ENCODE measurements around the gene UQCR10. TPM values are rescaled to one million over a fixed set of nuclear protein-coding genes. Genes with fewer than 3 reads are reported as not detected.

The UQCR10 gene
- total and polyA plus RNA-seq, 4 experiments from 2014 or later = 47.6 to 332 (median 162) TPM

DNA sequence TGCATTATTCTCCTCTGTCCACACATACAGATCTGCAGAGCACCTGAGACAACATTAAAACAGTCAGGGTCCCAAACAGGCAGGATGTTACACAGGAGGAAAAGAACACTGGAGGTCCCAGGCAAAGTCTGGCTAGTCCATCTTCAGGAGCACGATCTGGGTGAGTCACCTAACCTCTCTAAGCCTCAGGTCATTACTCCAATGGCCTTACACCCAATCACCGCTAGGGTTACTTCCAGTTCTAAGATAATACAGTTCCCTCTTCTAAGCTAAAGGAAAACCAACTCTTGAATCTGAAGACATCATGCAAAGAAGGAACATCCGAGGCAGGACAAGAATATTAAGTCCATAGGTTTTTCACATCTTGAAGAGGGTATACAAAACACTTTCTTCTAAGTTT lies 46.4 kb downstream of the UQCR10 start:
- no peaks in the 10 kb centered on the region for H3K4me1 Mint-ChIP-seq
- Histone ChIP-seq H3K36me3 (ENCODE audit: insufficient read depth, low read length) (peaks cover 72% of the 10 kb centered on the region), H3K4me3 (ENCODE audit: low read length in 2 of 2) (no peak overlapping the region), H3K9me3 (ENCODE audit: control insufficient read depth in 1 of 2, low read length in 2 of 2) (no peaks in the 10 kb centered on the region), H3K4me1 (ENCODE audit: insufficient read depth, low read length) (no peaks in the 10 kb centered on the region), H3K27me3 (ENCODE audit: insufficient read depth, low read length) (no peaks in the 10 kb centered on the region), H3K27ac (ENCODE audit: low read depth, low read length) (no peak overlapping the region)
- ChIA-PET POLR2A (ENCODE audit: partially characterized antibody) (no interaction called here), CTCF (ENCODE audit: partially characterized antibody) (no interaction called here)
- peaks cover 62 to 78% of the 10 kb centered on the region in 2 donors for H3K36me3 Mint-ChIP-seq
- no peaks in the 10 kb centered on the region for H3K27me3 Mint-ChIP-seq
- no peaks in the 10 kb centered on the region for H3K9me3 Mint-ChIP-seq
- DNase-seq = no peak
- H3K4me3 Mint-ChIP-seq = no peak overlapping the region
- no peak overlapping the region for H3K27ac Mint-ChIP-seq
- intact Hi-C loops (cut with micrococcal nuclease) = no loop called here

DNA sequence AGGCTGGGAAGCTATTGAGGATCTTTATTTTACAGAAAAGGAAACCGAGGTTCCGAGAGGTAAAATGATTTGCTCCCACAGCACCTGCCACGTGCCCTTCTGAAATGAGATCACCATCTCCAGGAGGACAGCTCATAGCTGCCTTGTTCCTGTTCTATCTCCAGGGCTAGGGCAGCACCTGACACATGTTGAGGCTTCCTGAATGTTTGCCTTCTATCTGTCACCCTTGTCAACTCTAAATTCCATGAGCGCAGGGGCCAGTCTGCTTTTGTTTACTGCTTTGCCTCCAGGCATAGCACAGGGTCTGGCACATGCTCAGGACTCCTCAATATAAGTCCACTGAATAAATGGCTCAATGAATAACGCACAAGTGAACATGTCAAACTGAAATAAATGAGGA lies 46.8 kb downstream of the UQCR10 start:
- Histone ChIP-seq H3K9me3 (ENCODE audit: control insufficient read depth in 1 of 2, low read length in 2 of 2) (no peaks in the 10 kb centered on the region), H3K4me1 (ENCODE audit: insufficient read depth, low read length) (no peaks in the 10 kb centered on the region), H3K27me3 (ENCODE audit: insufficient read depth, low read length) (no peaks in the 10 kb centered on the region), H3K36me3 (ENCODE audit: insufficient read depth, low read length) (peaks cover 75% of the 10 kb centered on the region), H3K27ac (ENCODE audit: low read depth, low read length) (no peak overlapping the region), H3K4me3 (ENCODE audit: low read length in 2 of 2) (no peak overlapping the region)
- peaks cover 62 to 81% of the 10 kb centered on the region in 2 donors for H3K36me3 Mint-ChIP-seq
- no peaks in the 10 kb centered on the region for H3K9me3 Mint-ChIP-seq
- no peaks in the 10 kb centered on the region for H3K27me3 Mint-ChIP-seq
- no peak for DNase-seq
- intact Hi-C loops (cut with micrococcal nuclease) = no loop called here
- no peak overlapping the region for H3K4me3 Mint-ChIP-seq
- H3K4me1 Mint-ChIP-seq = no peaks in the 10 kb centered on the region
- CTCF ChIA-PET (ENCODE audit: partially characterized antibody) = no interaction called here
- POLR2A ChIA-PET (ENCODE audit: partially characterized antibody) = no interaction called here
- no peak overlapping the region for H3K27ac Mint-ChIP-seq

DNA sequence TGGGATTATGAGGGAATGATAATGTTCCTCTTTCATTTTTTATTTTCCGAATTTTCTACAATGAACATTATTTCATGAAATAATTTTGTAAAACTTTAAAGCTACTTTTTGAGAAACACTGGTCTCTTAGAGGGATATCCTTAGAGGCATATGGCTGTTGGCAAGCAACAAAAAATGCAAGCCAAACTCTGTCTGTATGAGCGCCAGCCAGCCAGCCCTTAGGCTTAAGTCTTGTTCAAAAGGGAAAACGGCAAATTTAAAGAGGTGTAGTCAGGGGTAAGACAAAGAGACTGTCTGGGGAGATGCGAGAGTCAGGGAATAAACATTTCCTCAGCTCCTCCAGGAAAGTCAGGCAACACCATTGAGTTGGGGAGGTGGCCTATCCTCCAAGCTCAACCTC lies 48.4 kb downstream of the UQCR10 start:
- no peak overlapping the region for H3K4me3 Mint-ChIP-seq
- DNase-seq = no peak
- no peaks in the 10 kb centered on the region for H3K4me1 ChIP-seq (ENCODE audit: insufficient read depth, low read length)
- peaks cover 60 to 73% of the 10 kb centered on the region in 2 donors for H3K36me3 Mint-ChIP-seq
- no peaks in the 10 kb centered on the region for H3K9me3 Mint-ChIP-seq
- no peaks in the 10 kb centered on the region for H3K4me1 Mint-ChIP-seq
- no peaks in the 10 kb centered on the region for H3K27me3 Mint-ChIP-seq
- peaks cover 75% of the 10 kb centered on the region for H3K36me3 ChIP-seq (ENCODE audit: insufficient read depth, low read length)
- no peaks in the 10 kb centered on the region for H3K9me3 ChIP-seq (ENCODE audit: control insufficient read depth in 1 of 2, low read length in 2 of 2)
- POLR2A ChIA-PET (ENCODE audit: partially characterized antibody) = no interaction called here
- H3K4me3 ChIP-seq (ENCODE audit: low read length in 2 of 2) = no peak overlapping the region
- no peak overlapping the region for H3K27ac ChIP-seq (ENCODE audit: low read depth, low read length)
- H3K27me3 ChIP-seq (ENCODE audit: insufficient read depth, low read length) = no peaks in the 10 kb centered on the region
- CTCF ChIA-PET (ENCODE audit: partially characterized antibody) = no interaction called here
- intact Hi-C loops (cut with micrococcal nuclease) = no loop called here
- no peak overlapping the region for H3K27ac Mint-ChIP-seq

DNA sequence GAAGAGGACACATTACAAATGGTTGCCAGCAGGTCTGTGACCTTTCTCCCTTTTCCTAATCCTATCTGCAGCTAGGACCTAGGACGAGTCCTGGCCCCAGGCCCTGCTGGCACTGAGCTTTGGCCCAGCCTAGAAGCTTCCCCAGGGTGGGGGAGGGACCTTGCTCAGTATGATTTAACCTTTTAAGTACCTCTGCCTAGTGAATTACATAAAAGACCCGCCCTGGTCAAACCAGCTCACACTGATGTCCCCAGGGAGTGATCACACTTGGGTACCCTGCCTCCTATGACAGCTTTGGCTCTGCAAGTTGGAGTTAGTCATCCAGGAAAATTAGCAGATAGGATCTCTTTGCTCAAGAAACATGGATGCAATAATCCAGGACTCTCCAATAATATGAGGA lies 49.0 kb downstream of the UQCR10 start:
- ChIA-PET POLR2A (ENCODE audit: partially characterized antibody) (no interaction called here), CTCF (ENCODE audit: partially characterized antibody) (no interaction called here)
- H3K9me3 Mint-ChIP-seq = no peaks in the 10 kb centered on the region
- peaks cover 58 to 71% of the 10 kb centered on the region in 2 donors for H3K36me3 Mint-ChIP-seq
- H3K36me3 ChIP-seq (ENCODE audit: insufficient read depth, low read length) = peaks cover 75% of the 10 kb centered on the region
- no peak overlapping the region for H3K4me3 Mint-ChIP-seq
- no peak overlapping the region for H3K27ac ChIP-seq (ENCODE audit: low read depth, low read length)
- H3K27me3 Mint-ChIP-seq = no peaks in the 10 kb centered on the region
- intact Hi-C loops (cut with micrococcal nuclease) = no loop called here
- DNase-seq = no peak
- H3K4me3 ChIP-seq (ENCODE audit: low read length in 2 of 2) = no peak overlapping the region
- H3K4me1 ChIP-seq (ENCODE audit: insufficient read depth, low read length) = no peaks in the 10 kb centered on the region
- H3K9me3 ChIP-seq (ENCODE audit: control insufficient read depth in 1 of 2, low read length in 2 of 2) = no peaks in the 10 kb centered on the region
- no peaks in the 10 kb centered on the region for H3K27me3 ChIP-seq (ENCODE audit: insufficient read depth, low read length)
- peak overlapping the region in 1 of 7 donors; percentile 24 for H3K27ac Mint-ChIP-seq
- no peaks in the 10 kb centered on the region for H3K4me1 Mint-ChIP-seq

DNA sequence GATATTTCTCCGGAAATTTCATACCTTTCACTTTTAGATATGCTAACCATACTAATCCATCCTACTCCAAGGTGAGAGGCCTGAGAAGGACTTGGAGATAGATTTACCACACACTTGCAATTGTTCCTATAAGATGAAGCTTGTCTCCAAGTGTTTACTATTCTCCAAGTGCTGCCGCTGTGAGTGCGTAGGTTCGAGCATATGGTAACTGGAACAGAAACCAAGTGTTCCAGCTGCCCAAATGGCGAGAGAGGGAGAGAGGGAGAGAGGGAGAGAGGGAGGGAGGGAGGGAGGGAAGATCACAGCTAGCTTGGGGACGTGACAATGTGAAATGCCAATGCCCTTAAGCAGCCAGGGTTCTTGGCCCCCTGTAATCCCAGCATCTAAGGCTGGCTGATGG lies 49.4 kb downstream of the UQCR10 start:
- H3K27ac Mint-ChIP-seq = no peak overlapping the region
- no peaks in the 10 kb centered on the region for H3K27me3 Mint-ChIP-seq
- POLR2A ChIA-PET (ENCODE audit: partially characterized antibody) = no interaction called here
- no peak for DNase-seq
- Histone ChIP-seq H3K4me1 (ENCODE audit: insufficient read depth, low read length) (no peaks in the 10 kb centered on the region), H3K4me3 (ENCODE audit: low read length in 2 of 2) (no peak overlapping the region), H3K36me3 (ENCODE audit: insufficient read depth, low read length) (peaks cover 75% of the 10 kb centered on the region), H3K27ac (ENCODE audit: low read depth, low read length) (no peak overlapping the region), H3K9me3 (ENCODE audit: control insufficient read depth in 1 of 2, low read length in 2 of 2) (no peaks in the 10 kb centered on the region), H3K27me3 (ENCODE audit: insufficient read depth, low read length) (no peaks in the 10 kb centered on the region)
- CTCF ChIA-PET (ENCODE audit: partially characterized antibody) = no interaction called here
- intact Hi-C loops (cut with micrococcal nuclease) = no loop called here
- no peaks in the 10 kb centered on the region for H3K4me1 Mint-ChIP-seq
- peaks cover 58 to 72% of the 10 kb centered on the region in 2 donors for H3K36me3 Mint-ChIP-seq
- no peaks in the 10 kb centered on the region for H3K9me3 Mint-ChIP-seq
- H3K4me3 Mint-ChIP-seq = no peak overlapping the region

DNA sequence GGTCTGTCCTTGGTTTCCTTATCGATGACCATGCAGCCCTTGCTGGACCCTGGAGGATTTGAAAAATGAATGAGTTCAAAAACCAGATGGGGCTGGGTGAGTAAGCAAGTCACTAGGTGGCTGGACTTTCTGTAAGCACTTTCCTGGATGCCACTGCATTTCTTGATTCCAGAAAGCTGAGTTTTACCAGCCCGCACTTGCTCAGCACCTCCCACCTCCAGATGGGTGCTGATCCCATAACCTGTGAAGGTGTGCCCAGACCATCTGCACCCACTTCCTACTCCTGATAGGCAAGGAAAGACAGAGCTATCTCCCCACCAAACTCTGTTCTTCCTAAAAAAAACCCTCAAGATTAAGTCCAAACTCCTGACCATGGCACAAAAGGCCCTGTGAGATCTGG lies 49.8 kb downstream of the UQCR10 start:
- no peaks in the 10 kb centered on the region for H3K4me1 Mint-ChIP-seq
- no peaks in the 10 kb centered on the region for H3K27me3 Mint-ChIP-seq
- no peaks in the 10 kb centered on the region for H3K9me3 Mint-ChIP-seq
- POLR2A ChIA-PET (ENCODE audit: partially characterized antibody) = no interaction called here
- no peak overlapping the region for H3K4me3 ChIP-seq (ENCODE audit: low read length in 2 of 2)
- H3K27ac ChIP-seq (ENCODE audit: low read depth, low read length) = no peak overlapping the region
- H3K27ac Mint-ChIP-seq = peak overlapping the region in 1 of 7 donors; percentile 69
- CTCF ChIA-PET (ENCODE audit: partially characterized antibody) = no interaction called here
- H3K4me1 ChIP-seq (ENCODE audit: insufficient read depth, low read length) = no peaks in the 10 kb centered on the region
- no peak for DNase-seq
- no peak overlapping the region for H3K4me3 Mint-ChIP-seq
- no peaks in the 10 kb centered on the region for H3K27me3 ChIP-seq (ENCODE audit: insufficient read depth, low read length)
- H3K36me3 Mint-ChIP-seq = peaks cover 55 to 70% of the 10 kb centered on the region in 2 donors
- intact Hi-C loops (cut with micrococcal nuclease) = no loop called here
- H3K36me3 ChIP-seq (ENCODE audit: insufficient read depth, low read length) = peaks cover 75% of the 10 kb centered on the region
- no peaks in the 10 kb centered on the region for H3K9me3 ChIP-seq (ENCODE audit: control insufficient read depth in 1 of 2, low read length in 2 of 2)

DNA sequence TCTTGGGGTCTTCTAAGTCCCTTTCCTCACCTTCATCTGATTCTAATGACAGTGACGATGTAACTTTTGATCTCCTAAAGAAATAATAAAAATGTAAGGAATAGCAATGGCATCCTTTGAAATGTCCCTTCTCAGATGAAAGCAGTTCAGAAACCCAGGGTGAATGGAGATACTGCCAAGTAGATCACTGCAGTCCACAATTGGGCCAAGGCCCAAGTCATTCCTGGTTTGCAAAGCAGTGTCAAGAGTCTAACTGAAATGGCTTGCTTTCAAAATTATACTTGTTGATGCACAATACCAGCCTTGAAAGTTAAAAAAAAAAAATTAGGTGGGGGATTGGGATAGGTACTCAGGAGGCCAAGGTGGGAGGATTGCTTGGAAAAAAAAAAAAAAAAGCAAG lies 50.6 kb downstream of the UQCR10 start:
- intact Hi-C loops (cut with micrococcal nuclease) = no loop called here
- Histone ChIP-seq H3K27me3 (ENCODE audit: insufficient read depth, low read length) (no peaks in the 10 kb centered on the region), H3K27ac (ENCODE audit: low read depth, low read length) (no peak overlapping the region), H3K9me3 (ENCODE audit: control insufficient read depth in 1 of 2, low read length in 2 of 2) (no peaks in the 10 kb centered on the region), H3K4me1 (ENCODE audit: insufficient read depth, low read length) (no peaks in the 10 kb centered on the region), H3K36me3 (ENCODE audit: insufficient read depth, low read length) (peaks cover 70% of the 10 kb centered on the region), H3K4me3 (ENCODE audit: low read length in 2 of 2) (no peak overlapping the region)
- CTCF ChIA-PET (ENCODE audit: partially characterized antibody) = no interaction called here
- POLR2A ChIA-PET (ENCODE audit: partially characterized antibody) = no interaction called here
- Mint-ChIP-seq H3K9me3 (no peaks in the 10 kb centered on the region), H3K27me3 (no peaks in the 10 kb centered on the region), H3K27ac (peak overlapping the region in 1 of 7 donors; percentile 53), H3K36me3 (peaks cover 52 to 69% of the 10 kb centered on the region in 2 donors), H3K4me3 (no peak overlapping the region), H3K4me1 (peaks cover 0 to 2% (median 0%) of the 10 kb centered on the region in 4 donors)
- no peak for DNase-seq

DNA sequence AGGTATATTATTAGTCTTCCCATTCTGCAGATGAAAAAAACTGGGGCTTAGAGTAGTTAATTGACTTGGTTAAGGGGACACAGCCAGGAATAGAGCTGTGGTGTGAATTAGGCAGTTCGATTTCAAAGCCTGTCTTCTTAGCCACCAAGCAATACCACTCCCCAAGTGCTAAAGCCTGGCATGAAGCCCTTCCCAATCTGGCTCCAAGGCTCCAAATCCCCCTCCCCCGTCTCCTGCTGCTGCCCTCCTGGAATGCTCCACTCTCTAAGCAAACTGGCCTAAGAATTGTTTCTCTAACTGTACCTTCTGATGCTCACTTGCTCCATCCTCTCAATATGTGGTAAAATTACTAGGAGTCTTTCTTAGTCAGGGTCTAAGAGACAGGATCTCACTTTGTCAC lies 52.3 kb downstream of the UQCR10 start:
- no peaks in the 10 kb centered on the region for H3K27me3 Mint-ChIP-seq
- peaks cover 58% of the 10 kb centered on the region for H3K36me3 ChIP-seq (ENCODE audit: insufficient read depth, low read length)
- H3K4me3 Mint-ChIP-seq = no peak overlapping the region
- DNase-seq = no peak
- H3K4me3 ChIP-seq (ENCODE audit: low read length in 2 of 2) = no peak overlapping the region
- intact Hi-C loops (cut with micrococcal nuclease) = no loop called here
- ChIA-PET CTCF (ENCODE audit: partially characterized antibody) (interaction anchor here (0.8 kb wide), 1 partner anchor 194 kb away, joined by 3 read pairs; no protein-coding TSS in a partner anchor), POLR2A (ENCODE audit: partially characterized antibody) (no interaction called here)
- H3K36me3 Mint-ChIP-seq = peaks cover 47 to 59% of the 10 kb centered on the region in 2 donors
- H3K27me3 ChIP-seq (ENCODE audit: insufficient read depth, low read length) = no peaks in the 10 kb centered on the region
- no peak overlapping the region for H3K27ac ChIP-seq (ENCODE audit: low read depth, low read length)
- no peaks in the 10 kb centered on the region for H3K4me1 ChIP-seq (ENCODE audit: insufficient read depth, low read length)
- no peaks in the 10 kb centered on the region for H3K9me3 Mint-ChIP-seq
- no peaks in the 10 kb centered on the region for H3K9me3 ChIP-seq (ENCODE audit: control insufficient read depth in 1 of 2, low read length in 2 of 2)
- peak overlapping the region in 2 of 7 donors; percentile 25 to 48 for H3K27ac Mint-ChIP-seq
- H3K4me1 Mint-ChIP-seq = peaks cover 0 to 2% (median 0%) of the 10 kb centered on the region in 4 donors
